HepG2 (cell line): ENCODE data around the gene NRG2. TPM values are rescaled to one million over a fixed set of nuclear protein-coding genes. Genes with fewer than 3 reads are reported as not detected.

Source experiments
- ATAC-seq: fragments of 200-7000 bp; cut with Tn5 transposase; 3 replicates; pipeline ENCODE4 v1.9.1; 2020; ENCODE audit warnings: mild to moderate bottlenecking, moderate library complexity
- BruUV-seq: library from RNA; stranded (reverse); fragments of 400-500 nt; replicated peaks from 2 replicates; lab custom pipeline; 2021; lab: Mats Ljungman, UMichigan
- CTCF ChIA-PET: fragments of 300-600 bp; formaldehyde crosslinking; extraction: SDS; loops from one replicate; lab custom pipeline; 2021; ENCODE audit warnings: low total read pairs, inconsistent platforms, low intra/inter-chr PET ratio; lab: Yijun Ruan, JAX
- POLR2A ChIA-PET: fragments of 350-600 bp; sonication (Branson Sonifier 250); formaldehyde crosslinking; loops from one replicate; lab custom pipeline; 2020; ENCODE audit warnings: antibody characterized with exemption, inconsistent platforms; lab: Yijun Ruan, JAX
- DNase-seq: peaks from one replicate; pipeline ENCODE4 v3.0.0-alpha.2; 2015; ENCODE audit warnings: low spot score
- FAIRE-seq: peaks from 3 replicates; lab custom pipeline; 2011; peaks lifted over from hg19 to GRCh38; lab: Jason Lieb, UNC
- H2AFZ ChIP-seq: one replicate; pipeline ENCODE4 v1.6.1; 2011; ENCODE audit warnings: low read length, inconsistent platforms
- H3K27ac ChIP-seq: fragments of 300-600 bp; 3 replicates; pipeline ENCODE4 v1.8.0; 2011; ENCODE audit warnings: mixed run types, mild to moderate bottlenecking, mixed read lengths, low read length, inconsistent platforms; ENCODE audit not compliant: insufficient read depth; ENCODE audit errors: extremely low read length
- H3K27me3 ChIP-seq, 2 experiments: fragments of 200-600 bp in 1 of 2; 2 replicates in 1 of 2; 3 replicates in 1 of 2; pipeline versions ENCODE4 v1.6.0 to v1.8.0; 2011; ENCODE audit warnings: low read length in 2 of 2, mild to moderate bottlenecking in 2 of 2, moderate library complexity in 2 of 2, inconsistent platforms in 1 of 2; ENCODE audit not compliant: insufficient read depth in 2 of 2, control insufficient read depth in 1 of 2
- H3K36me3 ChIP-seq, 2 experiments: fragments of 200-600 bp in 1 of 2; replicated peaks in 1 of 2; 2 replicates in 1 of 2; 3 replicates in 1 of 2; pipeline versions ENCODE4 v1.5.1 to v1.8.0; 2011; ENCODE audit warnings: low read length in 2 of 2, inconsistent platforms in 1 of 2; ENCODE audit not compliant: insufficient read depth in 2 of 2, control insufficient read depth in 1 of 2
- H3K4me1 ChIP-seq: 2 replicates; pipeline ENCODE4 v1.5.1; 2012; ENCODE audit warnings: low read length, inconsistent platforms; ENCODE audit not compliant: insufficient read depth
- H3K4me2 ChIP-seq: 2 replicates; pipeline ENCODE4 v1.6.0; 2011; ENCODE audit warnings: low read depth, low read length, inconsistent platforms
- H3K4me3 ChIP-seq, 3 experiments: fragments of 200-600 bp in 1 of 3; sonication (generic), shearing (Covaris generic) in 1 of 3; replicated peaks in 1 of 3; 2 replicates each; pipeline ENCODE4 v1.5.1; 2011 to 2016; ENCODE audit warnings: low read length in 3 of 3, inconsistent platforms in 2 of 3, low read depth in 2 of 3, mild to moderate bottlenecking in 2 of 3, control low read depth in 1 of 3, mixed read lengths in 1 of 3; ENCODE audit not compliant: insufficient read depth in 1 of 3
- H3K79me2 ChIP-seq: one replicate; pipeline ENCODE4 v1.6.1; 2011; ENCODE audit warnings: low read length, inconsistent platforms; ENCODE audit not compliant: insufficient read depth
- H3K9ac ChIP-seq: 2 replicates; pipeline ENCODE4 v1.6.0; 2011; ENCODE audit warnings: mild to moderate bottlenecking, low read depth, low read length, inconsistent platforms; ENCODE audit not compliant: insufficient read depth
- H3K9me3 ChIP-seq: 2 replicates; pipeline ENCODE4 v1.5.1; 2012; ENCODE audit warnings: mild to moderate bottlenecking, low read length
- H4K20me1 ChIP-seq: 2 replicates; pipeline ENCODE4 v1.6.0; 2011; ENCODE audit warnings: inconsistent platforms, mild to moderate bottlenecking, low read length, moderate library complexity; ENCODE audit not compliant: insufficient read depth
- CERS6 ChIP-seq: sonication (generic); formaldehyde crosslinking; IDR thresholded peaks from 2 replicates; pipeline ENCODE4 v1.5.0; 2020; ENCODE audit warnings: missing genetic modification reagents
- E2F5 ChIP-seq: sonication (generic); formaldehyde crosslinking; conservative IDR thresholded peaks from 2 replicates; pipeline ENCODE4 v1.4.0; 2020; ENCODE audit warnings: missing genetic modification reagents
- ERF ChIP-seq: IDR thresholded peaks from 2 replicates; pipeline ENCODE4 v1.6.1; 2018; ENCODE audit warnings: missing biosample characterization, missing genetic modification reagents
- GATAD2A ChIP-seq: IDR thresholded peaks from 2 replicates; pipeline ENCODE4 v1.6.1; 2016
- KDM1A ChIP-seq: IDR thresholded peaks from 2 replicates; pipeline ENCODE4 v1.6.1; 2016; ENCODE audit warnings: missing compliant biosample characterization
- PAXIP1 ChIP-seq: sonication (generic); formaldehyde crosslinking; conservative IDR thresholded peaks from 2 replicates; pipeline ENCODE4 v1.4.0; 2020; ENCODE audit warnings: mild to moderate bottlenecking, missing genetic modification reagents, moderate library complexity
- TCF7 ChIP-seq: sonication (generic); IDR thresholded peaks from 2 replicates; pipeline ENCODE4 v1.6.1; 2016; ENCODE audit warnings: antibody characterized with exemption, low read depth
- ZBTB44 ChIP-seq: sonication (generic); formaldehyde crosslinking; IDR thresholded peaks from 2 replicates; pipeline ENCODE4 v1.4.0; 2020; ENCODE audit warnings: missing genetic modification reagents
- ZNF121 ChIP-seq: sonication (generic); formaldehyde crosslinking; IDR thresholded peaks from 2 replicates; pipeline ENCODE4 v1.5.0; 2020; ENCODE audit warnings: mild to moderate bottlenecking, missing genetic modification reagents
- ZNF225 ChIP-seq: sonication (generic); formaldehyde crosslinking; IDR thresholded peaks from 2 replicates; pipeline ENCODE4 v1.4.0; 2020; ENCODE audit warnings: mild to moderate bottlenecking, missing genetic modification reagents
- ZNF343 ChIP-seq: sonication (generic); formaldehyde crosslinking; IDR thresholded peaks from 2 replicates; pipeline ENCODE4 v1.4.0; 2020; ENCODE audit warnings: mild to moderate bottlenecking, missing genetic modification reagents
- ZNF441 ChIP-seq: sonication (generic); formaldehyde crosslinking; IDR thresholded peaks from 2 replicates; pipeline ENCODE4 v1.7.0; 2021; ENCODE audit warnings: missing genetic modification reagents, borderline replicate concordance
- ZNF776 ChIP-seq: sonication (generic); formaldehyde crosslinking; IDR thresholded peaks from 2 replicates; pipeline ENCODE4 v1.4.0; 2020; ENCODE audit warnings: mild to moderate bottlenecking, missing genetic modification reagents
- ZSCAN9 ChIP-seq: IDR thresholded peaks from 2 replicates; pipeline ENCODE4 v1.6.1; 2016; ENCODE audit warnings: borderline replicate concordance
- WGBS: methylation state at CpG from one replicate; pipeline ENCODE4 v1.1.6; 2017; ENCODE audit warnings: low lambda C conversion rate; 5-methylcytosine and 5-hydroxymethylcytosine counted together
- in situ Hi-C: cut with HindIII; loops from 2 replicates; pipeline ENCODE4 v1.10.0; 2017; ENCODE audit warnings: low pct_unique_long_range_greater_than_20kb; ENCODE audit not compliant: extremely low pct_ligation_motif_present
- intact Hi-C: fragments of 100-400 bp; cut with micrococcal nuclease; formaldehyde crosslinking; loops from one replicate; pipeline ENCODE4 v1.10.0; 2022; ENCODE audit not compliant: unreplicated experiment
- polyA plus RNA-seq, 8 experiments: library from polyadenylated mRNA; depleted of rRNA in 3 of 8; stranded (reverse) in 7 of 8; unstranded in 1 of 8; fragments of >200 nt; fragmentation: Illumina TruSeq in 4 of 8; extraction: Trizol in 4 of 8; gene quantifications; 2 replicates each; pipeline versions ENCODE4 v1.2.1 to v1.2.3, GENCODE V29; 2011 to 2016; ENCODE audit warnings: low read depth in 4 of 8, missing spikeins in 1 of 8, mixed read lengths in 1 of 8; ENCODE audit not compliant: insufficient read depth in 1 of 8
- total RNA-seq, 5 experiments: library from RNA; depleted of rRNA; stranded (reverse); fragments of >200 nt; fragmentation: Illumina TruSeq; extraction: Trizol; gene quantifications; 2 replicates each; pipeline ENCODE4 v1.2.3, GENCODE V29; 2016; ENCODE audit warnings: low read depth in 1 of 5
- TF ChIP-seq, protein P1 (sequence below): sonication (generic); formaldehyde crosslinking; IDR thresholded peaks from 2 replicates; pipeline ENCODE4 v1.8.1; 2022; ENCODE audit warnings: mild to moderate bottlenecking, missing genetic modification reagents

Gene NRG2
- total and polyA plus RNA-seq, 2 of the 13 experiments (the other 11 are each of a cell fraction or from before 2014, with no cell fraction given) = not detected

GRCh38 chr5:139900546-139901250 lies 142.4 kb downstream of the NRG2 start (continued):
- TF ChIP-seq ZBTB44 (CRISPR knock-in tag) (no peak), ZSCAN9 (CRISPR knock-in tag) (no peak), ZNF225 (CRISPR knock-in tag) (no peak), E2F5 (CRISPR knock-in tag) (no peak)

- peaks cover 5 to 79% of the 10 kb centered on the region in 2 experiments; a peak in 4 of 5 replicates for H3K27me3 ChIP-seq
- H2AFZ ChIP-seq = no peak overlapping the region
- 0% methylated on average over 2 of the region's 2 CpGs for WGBS
- no TSS peak for BruUV-seq
- in situ Hi-C loops (no loop called here), intact Hi-C loops (no loop called here)
- H3K36me3 ChIP-seq = no peaks in the 10 kb centered on the region
- POLR2A ChIA-PET = no interaction called here
- H3K4me3 ChIP-seq = no peak overlapping the region
- H3K27ac ChIP-seq = no peak overlapping the region
- H4K20me1 ChIP-seq = no peaks in the 10 kb centered on the region
- no peak for TF ChIP-seq TCF7
- no peak for TF ChIP-seq ZNF776
- TF ChIP-seq CERS6 = no peak
- no peak for TF ChIP-seq PAXIP1 (CRISPR knock-in tag)
- TF ChIP-seq ZNF441 = no peak
- no peak for TF ChIP-seq ERF (CRISPR knock-in tag)
- no peak for TF ChIP-seq ZNF343
- TF ChIP-seq, protein P1, sequence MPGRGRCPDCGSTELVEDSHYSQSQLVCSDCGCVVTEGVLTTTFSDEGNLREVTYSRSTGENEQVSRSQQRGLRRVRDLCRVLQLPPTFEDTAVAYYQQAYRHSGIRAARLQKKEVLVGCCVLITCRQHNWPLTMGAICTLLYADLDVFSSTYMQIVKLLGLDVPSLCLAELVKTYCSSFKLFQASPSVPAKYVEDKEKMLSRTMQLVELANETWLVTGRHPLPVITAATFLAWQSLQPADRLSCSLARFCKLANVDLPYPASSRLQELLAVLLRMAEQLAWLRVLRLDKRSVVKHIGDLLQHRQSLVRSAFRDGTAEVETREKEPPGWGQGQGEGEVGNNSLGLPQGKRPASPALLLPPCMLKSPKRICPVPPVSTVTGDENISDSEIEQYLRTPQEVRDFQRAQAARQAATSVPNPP (CRISPR knock-in tag) = no peak
- no peak for TF ChIP-seq KDM1A
- no peak for TF ChIP-seq ZNF121
- no peak for TF ChIP-seq GATAD2A (CRISPR knock-in tag)
- ATAC-seq (no peak), DNase-seq (no peak), FAIRE-seq (no peak)
- CTCF ChIA-PET = no interaction called here
- no peaks in the 10 kb centered on the region for H3K9me3 ChIP-seq
- no peak overlapping the region for H3K9ac ChIP-seq
- H3K79me2 ChIP-seq = no peaks in the 10 kb centered on the region
- H3K4me2 ChIP-seq = no peak overlapping the region
- H3K4me1 ChIP-seq = no peaks in the 10 kb centered on the region
These were observed 144.1 kb downstream of the NRG2 start for GRCh38 chr5:139898981-139899380.
